H1 (cell line): ENCODE results near the gene KLF14. TPM values are rescaled to one million over a fixed set of nuclear protein-coding genes. Genes with fewer than 3 reads are reported as not detected.
A peak's percentile ranks its signal among the peaks of the same experiment; 100 is the strongest.

ENCODE experiments used
- BCL11A ChIP-seq, 2 experiments: IDR thresholded peaks; one replicate each; pipeline ENCODE4 v1.6.1; 2011; ENCODE audit warnings: low read depth in 2 of 2, low read length in 2 of 2, mild to moderate bottlenecking in 2 of 2
- CBX8 ChIP-seq: fragments of 300-800, 300-1000 bp; sonication (generic); IDR thresholded peaks from 2 replicates; pipeline ENCODE4 v1.7.1; 2016; ENCODE audit warnings: low read depth, low read length, borderline replicate concordance
- CHD2 ChIP-seq: IDR thresholded peaks from 2 replicates; pipeline ENCODE4 v1.6.1; 2012; ENCODE audit warnings: low read length, improper control_type of control experiment
- CREB1 ChIP-seq: IDR thresholded peaks from 2 replicates; pipeline ENCODE4 v1.6.1; 2012; ENCODE audit warnings: inconsistent platforms
- E2F6 ChIP-seq: IDR thresholded peaks from 2 replicates; pipeline ENCODE4 v1.6.1; 2012; ENCODE audit warnings: inconsistent platforms
- EZH2 ChIP-seq: fragments of 200-600 bp; sonication (generic); IDR thresholded peaks from 2 replicates; pipeline ENCODE4 v1.7.1; 2012; ENCODE audit warnings: low read depth, mild to moderate bottlenecking, moderate library complexity, low read length, inconsistent platforms; ENCODE audit not compliant: severe bottlenecking
- MAX ChIP-seq: IDR thresholded peaks from 2 replicates; pipeline ENCODE4 v1.6.1; 2012; ENCODE audit warnings: inconsistent platforms
- PHF8 ChIP-seq: fragments of 200-600 bp; sonication (generic); conservative IDR thresholded peaks from 2 replicates; pipeline ENCODE4 v1.7.1; 2012; ENCODE audit warnings: low read depth, mild to moderate bottlenecking, inconsistent platforms, low read length, moderate library complexity
- RAD21 ChIP-seq, 2 experiments: IDR thresholded peaks in 1 of 2; conservative IDR thresholded peaks in 1 of 2; 2 replicates each; pipeline ENCODE4 v1.6.1; 2011; ENCODE audit warnings: low read depth in 2 of 2, low read length in 2 of 2, improper control_type of control experiment in 1 of 2, inconsistent platforms in 1 of 2, mild to moderate bottlenecking in 1 of 2, moderate library complexity in 1 of 2
- RBBP5 ChIP-seq: IDR thresholded peaks from 2 replicates; pipeline ENCODE4 v1.7.1; 2012; ENCODE audit warnings: low read depth, mild to moderate bottlenecking, inconsistent platforms, low read length, moderate library complexity, borderline replicate concordance
- RFX5 ChIP-seq: IDR thresholded peaks from 2 replicates; pipeline ENCODE4 v1.6.1; 2011; ENCODE audit warnings: low read depth, low read length, improper control_type of control experiment, borderline replicate concordance
- RNF2 ChIP-seq: fragments of 200-900, 300-1000 bp; sonication (generic); IDR thresholded peaks from 2 replicates; pipeline ENCODE4 v1.7.1; 2016; ENCODE audit warnings: borderline replicate concordance, low read depth, mild to moderate bottlenecking, antibody characterized with exemption, low read length; ENCODE audit not compliant: poor library complexity, severe bottlenecking; ENCODE audit errors: missing control alignments
- SIN3A ChIP-seq, 2 experiments: IDR thresholded peaks in 1 of 2; conservative IDR thresholded peaks in 1 of 2; 2 replicates each; pipeline ENCODE4 v1.6.1; 2011 to 2012; ENCODE audit warnings: low read length in 2 of 2, improper control_type of control experiment in 1 of 2, low read depth in 1 of 2, mild to moderate bottlenecking in 1 of 2
- SIX5 ChIP-seq: IDR thresholded peaks from 2 replicates; pipeline ENCODE4 v1.6.1; 2011; ENCODE audit warnings: mild to moderate bottlenecking, low read depth, low read length
- SP2 ChIP-seq: IDR thresholded peaks from 2 replicates; pipeline ENCODE4 v1.6.1; 2012; ENCODE audit warnings: mild to moderate bottlenecking, low read length, inconsistent platforms
- SUZ12 ChIP-seq: fragments of 200-600 bp; sonication (generic); IDR thresholded peaks from 2 replicates; pipeline ENCODE4 v1.6.1; 2012; ENCODE audit warnings: mild to moderate bottlenecking, inconsistent platforms, low read length, moderate library complexity, mixed read lengths
- TAF1 ChIP-seq: IDR thresholded peaks from 2 replicates; pipeline ENCODE4 v1.6.1; 2011; ENCODE audit warnings: mild to moderate bottlenecking, low read depth, low read length
- TCF12 ChIP-seq: IDR thresholded peaks from 2 replicates; pipeline ENCODE4 v1.6.1; 2011; ENCODE audit warnings: low read depth, mild to moderate bottlenecking, low read length
- TEAD4 ChIP-seq: IDR thresholded peaks from 2 replicates; pipeline ENCODE4 v1.6.1; 2012; ENCODE audit warnings: low read depth, low read length, inconsistent platforms, mixed read lengths
- YY1 ChIP-seq: IDR thresholded peaks from 2 replicates; pipeline ENCODE4 v1.6.1; 2011; ENCODE audit warnings: low read depth, mild to moderate bottlenecking, low read length
- ZNF274 ChIP-seq: IDR thresholded peaks from 2 replicates; pipeline ENCODE4 v1.7.0; 2012; ENCODE audit warnings: low read length, borderline replicate concordance; ENCODE audit errors: extremely low read depth
- polyA plus RNA-seq, 7 experiments: library from polyadenylated mRNA; depleted of rRNA in 3 of 7; stranded (reverse) in 5 of 7; unstranded in 2 of 7; fragments of >200 nt in 5 of 7; fragments of 200-250 nt in 2 of 7; gene quantifications; 1 replicate in 5 of 7; 2 replicates in 1 of 7; 4 replicates in 1 of 7; pipeline versions ENCODE4 v1.2.1 to v1.2.3, GENCODE V29; 2011 to 2013; ENCODE audit warnings: missing spikeins in 2 of 7, mixed read lengths in 2 of 7
- total RNA-seq: library from RNA; stranded (reverse); fragmentation: NEBNext Ultra II Directional; extraction: Animal tissue kit (Norgen Biotek cat#: 25700); gene quantifications from 2 replicates; pipeline ENCODE4 v1.2.1, GENCODE V29; 2021

Gene KLF14
- total and polyA plus RNA-seq, 2 of the 8 experiments (the other 6 are each of a cell fraction or from before 2014, with no cell fraction given) = 0.02 TPM; not detected in 1

DNA sequence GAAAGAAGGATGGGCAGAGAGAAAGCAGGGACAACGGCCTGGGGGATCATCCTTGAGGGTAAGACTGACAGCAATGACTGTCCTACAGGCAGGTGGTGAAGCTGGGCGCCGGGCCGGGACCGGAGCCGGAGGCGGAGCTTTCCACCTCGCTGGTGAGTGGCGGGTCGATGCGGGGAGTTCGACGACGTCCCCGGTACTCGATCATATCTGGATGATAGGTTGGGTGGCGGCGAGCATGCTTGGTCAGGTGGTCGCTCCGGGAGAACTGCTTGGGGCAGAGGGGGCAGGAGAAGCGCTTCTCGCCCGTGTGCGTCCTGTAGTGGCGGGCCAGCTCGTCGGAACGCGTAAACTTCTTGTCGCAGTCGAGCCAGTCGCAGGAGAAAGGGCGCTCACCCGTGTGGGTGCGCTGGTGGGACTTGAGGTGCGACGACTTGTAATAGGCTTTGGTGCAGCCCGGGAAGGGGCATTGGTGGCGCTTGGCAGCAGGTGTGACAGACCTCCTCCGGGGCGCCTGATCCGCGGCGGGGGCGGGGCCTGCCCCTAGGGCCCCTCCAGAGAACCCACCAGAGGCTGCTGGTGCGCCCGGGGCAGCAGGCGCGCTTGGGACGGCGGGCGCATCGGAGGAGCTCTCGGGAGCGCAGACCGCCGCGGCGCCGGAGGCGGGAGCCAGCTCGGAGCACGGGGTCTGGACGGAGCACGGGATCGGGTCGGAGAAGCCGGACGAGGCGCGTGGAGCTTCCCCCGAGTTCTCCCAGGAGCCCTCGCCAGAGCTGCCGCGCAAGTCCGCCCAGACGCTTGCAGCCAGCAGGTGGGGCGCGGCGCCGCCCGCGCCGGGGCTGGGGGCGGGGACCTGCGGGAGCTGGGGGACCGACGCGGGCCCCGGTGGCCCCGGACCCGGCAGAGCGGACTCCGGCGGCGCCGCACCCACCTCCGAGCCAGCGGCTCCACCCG lies 752 bp downstream of the KLF14 start (continued):
- TF ChIP-seq MAX (peak; percentile 69), TCF12 (no peak), RFX5 (no peak), TEAD4 (no peak), EZH2 (peak; percentile 78), CBX8 (no peak), TAF1 (0 out of 2 replicates have a peak, but pooled peaks have one; percentile 1), SIX5 (no peak), YY1 (no peak), RBBP5 (peak; percentile 0; the same call in 1 of the 2 replicates), SIN3A (conservative IDR thresholded peaks at IDR 0.05 in 1 of 2, IDR thresholded peaks at IDR 0.05 in 1 of 2; ENCODE audit: low read depth in 1 of 2, low read length in 2 of 2) (no peak), CREB1 (peak; percentile 57), PHF8 (no peak), RAD21 (IDR thresholded peaks at IDR 0.05 in 1 of 2, conservative IDR thresholded peaks at IDR 0.05 in 1 of 2; ENCODE audit: low read depth in 2 of 2, low read length in 2 of 2) (0 out of 4 replicates have a peak, but pooled peaks of 1 of the 2 experiments have one; percentile 2), BCL11A (IDR thresholded peaks at IDR 0.05; ENCODE audit: low read depth in 2 of 2, low read length in 2 of 2) (no peak), SUZ12 (peak; percentile 84), SP2 (no peak), E2F6 (peak; percentile 91), CHD2 (no peak), ZNF274 (no peak), RNF2 (peak; percentile 46)
